ENCODE results near the gene FTO. TPM values are rescaled to one million over a fixed set of nuclear protein-coding genes. Genes with fewer than 3 reads are reported as not detected.
A peak's percentile ranks its signal among the peaks of the same experiment; 100 is the strongest.
"Not testable (repeated sequence)": the region's sequence is repeated elsewhere in the genome, so short reads cannot be mapped to it uniquely, and the experiment has no call there.

FTO gene
- total RNA-seq, 1 donor from 2014 or later, result 85.1 TPM

GRCh38 chr16:53681354-53681753 lies 22.6 kb upstream of the FTO start:
- no peak for TF ChIP-seq CTCF (conservative IDR thresholded peaks at IDR 0.05)
- DNase-seq (ENCODE audit: extremely low spot score, unreplicated experiment), result no peak
- H3K27me3 Mint-ChIP-seq, result no peaks in the 10 kb centered on the region
- H3K9me3 Mint-ChIP-seq, result no peaks in the 10 kb centered on the region
- peaks cover 6% of the 10 kb centered on the region for H3K4me1 Mint-ChIP-seq (ENCODE audit: unreplicated experiment)
- H3K27ac Mint-ChIP-seq, result no peak overlapping the region
- peaks cover 30% of the 10 kb centered on the region for H3K36me3 Mint-ChIP-seq
- no peak overlapping the region for H3K4me3 Mint-ChIP-seq

DNA sequence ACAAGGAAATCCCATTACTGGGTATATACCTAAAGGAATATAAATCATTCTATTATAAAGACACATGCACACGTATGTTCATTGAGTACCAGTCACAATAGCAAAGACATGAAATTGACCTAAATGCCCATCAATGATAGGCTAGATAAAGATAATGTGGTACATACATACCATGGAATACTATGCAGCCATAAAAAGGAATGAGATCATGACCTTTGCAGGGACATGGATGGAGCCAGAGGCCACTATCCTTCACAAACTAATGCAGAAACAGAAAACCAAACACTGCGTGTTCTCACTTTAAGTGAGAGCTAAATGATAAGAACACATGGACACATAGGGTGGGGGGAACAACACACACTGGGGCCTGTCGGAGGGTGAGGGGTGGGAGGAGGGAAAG lies 18.6 kb upstream of the FTO start:
- not testable (repeated sequence) for H3K9me3 Mint-ChIP-seq; H3K27me3 Mint-ChIP-seq; H3K4me1 Mint-ChIP-seq (ENCODE audit: unreplicated experiment); H3K27ac Mint-ChIP-seq; H3K4me3 Mint-ChIP-seq; DNase-seq (ENCODE audit: extremely low spot score, unreplicated experiment)
- peaks cover 32% of the 10 kb centered on the region for H3K36me3 Mint-ChIP-seq

DNA sequence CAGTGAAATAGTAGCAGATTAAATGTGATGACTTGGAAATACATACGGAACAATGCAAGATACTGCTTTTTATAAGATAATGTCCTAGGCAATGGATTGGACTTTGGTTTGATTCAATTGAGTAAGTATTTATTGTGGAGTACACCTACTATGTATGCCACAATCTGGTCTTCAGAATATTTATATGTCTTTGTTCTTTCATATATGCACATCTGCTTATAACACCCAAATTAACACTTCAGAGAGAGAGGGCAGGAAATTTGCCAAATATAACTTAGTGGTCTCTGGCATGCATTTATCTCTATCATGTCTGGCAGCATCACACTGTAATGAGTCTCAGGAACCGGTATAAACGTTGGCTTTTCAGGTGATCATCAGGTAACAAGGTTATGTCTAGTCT lies 17.2 kb upstream of the FTO start:
- DNase-seq (ENCODE audit: extremely low spot score, unreplicated experiment), result no peak
- H3K9me3 Mint-ChIP-seq, result no peaks in the 10 kb centered on the region
- H3K4me3 Mint-ChIP-seq, result no peak overlapping the region
- H3K4me1 Mint-ChIP-seq (ENCODE audit: unreplicated experiment), result no peaks in the 10 kb centered on the region
- TF ChIP-seq CTCF (conservative IDR thresholded peaks at IDR 0.05), result no peak
- peaks cover 28% of the 10 kb centered on the region for H3K36me3 Mint-ChIP-seq
- H3K27me3 Mint-ChIP-seq, result no peaks in the 10 kb centered on the region
- H3K27ac Mint-ChIP-seq, result no peak overlapping the region

GRCh38 chr16:53689636-53690035 lies 14.3 kb upstream of the FTO start:
- Mint-ChIP-seq H3K36me3 (peaks cover 29% of the 10 kb centered on the region), H3K9me3 (no peaks in the 10 kb centered on the region), H3K4me1 (ENCODE audit: unreplicated experiment) (peaks cover 14% of the 10 kb centered on the region), H3K4me3 (no peak overlapping the region), H3K27me3 (no peaks in the 10 kb centered on the region), H3K27ac (no peak overlapping the region)
- no peak for DNase-seq (ENCODE audit: extremely low spot score, unreplicated experiment)
- no peak for TF ChIP-seq CTCF (conservative IDR thresholded peaks at IDR 0.05)

GRCh38 chr16:53690771-53691170 lies 13.2 kb upstream of the FTO start:
- H3K27ac Mint-ChIP-seq, result no peak overlapping the region
- no peak for DNase-seq (ENCODE audit: extremely low spot score, unreplicated experiment)
- H3K27me3 Mint-ChIP-seq, result no peaks in the 10 kb centered on the region
- peaks cover 14% of the 10 kb centered on the region for H3K4me1 Mint-ChIP-seq (ENCODE audit: unreplicated experiment)
- H3K9me3 Mint-ChIP-seq, result no peaks in the 10 kb centered on the region
- peaks cover 27% of the 10 kb centered on the region for H3K36me3 Mint-ChIP-seq
- no peak for TF ChIP-seq CTCF (conservative IDR thresholded peaks at IDR 0.05)
- no peak overlapping the region for H3K4me3 Mint-ChIP-seq

- peak; percentile 57 for TF ChIP-seq CTCF (conservative IDR thresholded peaks at IDR 0.05)
- Mint-ChIP-seq H3K27ac (peak overlapping the region; percentile 5), H3K36me3 (peaks cover 29% of the 10 kb centered on the region), H3K4me1 (ENCODE audit: unreplicated experiment) (peaks cover 14% of the 10 kb centered on the region), H3K9me3 (no peaks in the 10 kb centered on the region), H3K4me3 (no peak overlapping the region), H3K27me3 (no peaks in the 10 kb centered on the region)
- DNase-seq (ENCODE audit: extremely low spot score, unreplicated experiment), result no peak
Observed at GRCh38 chr16:53692146-53692545, 11.8 kb upstream of the FTO start.

Data from type B pancreatic cell (in vitro differentiated cells).